ENCODE results near the gene PNMA1. TPM values are rescaled to one million over a fixed set of nuclear protein-coding genes. Genes with fewer than 3 reads are reported as not detected.
A peak's percentile ranks its signal among the peaks of the same experiment; 100 is the strongest.

Gene PNMA1
- total and polyA plus RNA-seq, 2 of the 13 experiments (the other 11 are each of a cell fraction or from before 2014, with no cell fraction given) = 7.0 to 8.3 TPM

- no peak for TF ChIP-seq ZNF629 (CRISPR knock-in tag; conservative IDR thresholded peaks at IDR 0.05)
- 0 out of 2 replicates have a peak, but pooled peaks have one; percentile 1 for TF ChIP-seq RFXAP (CRISPR knock-in tag; IDR thresholded peaks at IDR 0.05; ENCODE audit: borderline replicate concordance)
- no peak for TF ChIP-seq IKZF1 (IDR thresholded peaks at IDR 0.05)
- no peak for TF ChIP-seq ZNF543 (CRISPR knock-in tag; IDR thresholded peaks at IDR 0.05)
- no peak for TF ChIP-seq MZF1 (CRISPR knock-in tag; IDR thresholded peaks at IDR 0.05; ENCODE audit: borderline replicate concordance)
- no peak for TF ChIP-seq NAIF1 (CRISPR knock-in tag; IDR thresholded peaks at IDR 0.05; ENCODE audit: borderline replicate concordance)
- TF ChIP-seq ZGPAT (CRISPR knock-in tag; IDR thresholded peaks at IDR 0.05) = peak; percentile 9; the same call in 1 of the 2 replicates
- no peak for TF ChIP-seq PLRG1 (conservative IDR thresholded peaks at IDR 0.05)
- TF ChIP-seq EHMT2 (IDR thresholded peaks at IDR 0.05; ENCODE audit: borderline replicate concordance, low read depth, low read length) = no peak
- 0 out of 2 replicates have a peak, but pooled peaks have one; percentile 57 for TF ChIP-seq NFIB (CRISPR knock-in tag; IDR thresholded peaks at IDR 0.05; ENCODE audit: borderline replicate concordance)
- TF ChIP-seq ZBTB34 (CRISPR knock-in tag; IDR thresholded peaks at IDR 0.05) = peak; percentile 43; the same call in 1 of the 2 replicates
- TF ChIP-seq KDM1A (CRISPR knock-in tag; IDR thresholded peaks at IDR 0.05) = no peak
- no peak for TF ChIP-seq KLF11 (CRISPR knock-in tag; IDR thresholded peaks at IDR 0.05)
- TF ChIP-seq IRF2 (CRISPR knock-in tag; IDR thresholded peaks at IDR 0.05) = no peak
- TF ChIP-seq HCFC1 (IDR thresholded peaks at IDR 0.05; ENCODE audit: low read depth, low read length) = no peak
- no peak for TF ChIP-seq TOPORS (CRISPR knock-in tag; IDR thresholded peaks at IDR 0.05)
- TF ChIP-seq ZNF510 (CRISPR knock-in tag; IDR thresholded peaks at IDR 0.05; ENCODE audit: low read depth) = no peak
- no peak for TF ChIP-seq ZBTB7B (CRISPR knock-in tag; IDR thresholded peaks at IDR 0.05)
- no peak for TF ChIP-seq ZNF280D (CRISPR knock-in tag; IDR thresholded peaks at IDR 0.05)
- 0 out of 2 replicates have a peak, but pooled peaks have one; percentile 29 for TF ChIP-seq ZNF572 (CRISPR knock-in tag; IDR thresholded peaks at IDR 0.05)
- no peak for TF ChIP-seq RAD51 (IDR thresholded peaks at IDR 0.05; ENCODE audit: borderline replicate concordance)
- no peak for TF ChIP-seq CSRNP2 (CRISPR knock-in tag; conservative IDR thresholded peaks at IDR 0.05; ENCODE audit: low read depth)
- TF ChIP-seq KLF13 (CRISPR knock-in tag; IDR thresholded peaks at IDR 0.05) = no peak
These were observed 40.0 kb upstream of the PNMA1 start (continued) for GRCh38 chr14:73753887-73754795.

Data from HepG2 (cell line).